CD4-positive, alpha-beta T cell (primary cell): ENCODE measurements around the gene RAB18. TPM values are rescaled to one million over a fixed set of nuclear protein-coding genes. Genes with fewer than 3 reads are reported as not detected.

Source experiments
- ATAC-seq: fragments of 200-7000 bp; cut with Tn5 transposase; one replicate; pipeline ENCODE4 v1.10.0; 2022; ENCODE audit warnings: mild to moderate bottlenecking; ENCODE audit not compliant: poor library complexity
- CTCF ChIA-PET: fragments of 350-600 bp; sonication (Branson Sonifier 250); formaldehyde crosslinking; loops from one replicate; lab custom pipeline; 2021; ENCODE audit warnings: antibody characterized with exemption, inconsistent platforms; lab: Charles Lee
- POLR2A ChIA-PET: fragments of 350-600 bp; sonication (Branson Sonifier 250); formaldehyde crosslinking; loops from one replicate; lab custom pipeline; 2021; ENCODE audit warnings: antibody characterized with exemption, inconsistent platforms; lab: Charles Lee
- DNase-seq, 14 experiments: peaks; one replicate each; pipeline ENCODE4 v3.0.0-alpha.2; 2013 to 2020; ENCODE audit warnings: mixed read lengths in 2 of 14
- H3K27ac ChIP-seq, 2 donors: one replicate each; pipeline versions ENCODE4 v1.5.1 to v1.7.0; 2013; ENCODE audit warnings: low read length in 2 of 2, low read depth in 1 of 2, mild to moderate bottlenecking in 1 of 2
- H3K27me3 ChIP-seq, 2 experiments: 1 replicate in 1 of 2; 2 replicates in 1 of 2; pipeline versions ENCODE4 v1.6.1 to v1.7.0; 2013; ENCODE audit warnings: low read length in 2 of 2, control low read depth in 1 of 2, mild to moderate bottlenecking in 1 of 2, moderate library complexity in 1 of 2; ENCODE audit not compliant: insufficient read depth in 2 of 2, control insufficient read depth in 1 of 2
- H3K36me3 ChIP-seq: one replicate; pipeline ENCODE4 v1.6.1; 2013; ENCODE audit warnings: low read length, control low read depth; ENCODE audit not compliant: insufficient read depth
- H3K4me1 ChIP-seq: one replicate; pipeline ENCODE4 v1.6.1; 2013; ENCODE audit warnings: low read length, control low read depth; ENCODE audit not compliant: insufficient read depth
- H3K4me3 ChIP-seq: one replicate; pipeline ENCODE4 v1.5.1; 2013; ENCODE audit warnings: mild to moderate bottlenecking, low read length, moderate library complexity
- H3K9me3 ChIP-seq, 2 experiments: 1 replicate in 1 of 2; 2 replicates in 1 of 2; pipeline versions ENCODE4 v1.6.1 to v1.7.0; 2013; ENCODE audit warnings: low read length in 2 of 2, mild to moderate bottlenecking in 2 of 2, control low read depth in 1 of 2, moderate library complexity in 1 of 2; ENCODE audit not compliant: control insufficient read depth in 1 of 2, insufficient read depth in 1 of 2
- H3K27ac Mint-ChIP-seq: one replicate; pipeline ENCODE4 v1.8.0; 2020; ENCODE audit warnings: mixed read lengths
- H3K27me3 Mint-ChIP-seq: one replicate; pipeline ENCODE4 v1.8.0; 2021; ENCODE audit warnings: mixed read lengths
- H3K36me3 Mint-ChIP-seq: one replicate; pipeline ENCODE4 v1.8.0; 2021; ENCODE audit warnings: low read depth, mixed read lengths
- H3K4me1 Mint-ChIP-seq: one replicate; pipeline ENCODE4 v1.8.0; 2021; ENCODE audit warnings: low read depth, mixed read lengths
- H3K4me3 Mint-ChIP-seq: one replicate; pipeline ENCODE4 v1.8.0; 2020; ENCODE audit warnings: mild to moderate bottlenecking, mixed read lengths
- H3K9me3 Mint-ChIP-seq: one replicate; pipeline ENCODE4 v1.8.0; 2020; ENCODE audit warnings: mixed read lengths
- CTCF ChIP-seq: fragments of 200-600 bp; IDR thresholded peaks from one replicate; pipeline ENCODE4 v1.8.0; 2022; ENCODE audit warnings: antibody characterized with exemption, mild to moderate bottlenecking
- intact Hi-C, 2 experiments: fragments of 100-400 bp; cut with DNase I in 1 of 2; cut with micrococcal nuclease in 1 of 2; formaldehyde crosslinking; loops; one replicate each; pipeline versions ENCODE4 v1.15.1 to v1.9.0; 2023 to 2025; cut with DNase I, micrococcal nuclease
- polyA plus RNA-seq, 2 donors: library from polyadenylated mRNA; unstranded; fragments of 120-200 nt; gene quantifications; one replicate each; pipeline ENCODE4 v1.2.1, GENCODE V29; 2013
- total RNA-seq, 174 experiments: library from RNA in 2 of 174; stranded (reverse) in 2 of 174; gene quantifications; one replicate each; pipeline ENCODE4 v1.2.3 and lab custom pipeline; 2021 to 2026

Gene RAB18
- total RNA-seq (100 to 1,000 TPM; 120 to 130 TPM), total RNA-seq (lab: John Stamatoyannopoulos, UW) (51.7 to 152 (median 92.5) reads per million in 172 experiments)
- polyA plus RNA-seq (2013, experiment 1 of 2), result 48.9 TPM
- polyA plus RNA-seq (2013, experiment 2 of 2), result 53.3 TPM

GRCh38 chr10:27504007-27504807 lies at the start of gene RAB18:
Gene RAB18, plus strand, starts transcription at chr10:27504304. Its CDS starts 66 bp downstream, at chr10:27504370.
- Histone ChIP-seq H3K9me3 (no peaks in the 10 kb centered on the region), H3K4me3 (peak within 1 kb of the TSS; percentile 74), H3K27me3 (no peaks in the 10 kb centered on the region), H3K27ac (peak within 1 kb of the TSS; percentile 68 to 76), H3K4me1 (peaks cover 31% of the 10 kb centered on the region), H3K36me3 (peaks cover 14% of the 10 kb centered on the region)
- Mint-ChIP-seq H3K36me3 (peaks cover 38% of the 10 kb centered on the region), H3K9me3 (no peaks in the 10 kb centered on the region), H3K27ac (peak within 1 kb of the TSS; percentile 97), H3K4me1 (peaks cover 60% of the 10 kb centered on the region), H3K27me3 (no peaks in the 10 kb centered on the region), H3K4me3 (peak within 1 kb of the TSS; percentile 99)
- intact Hi-C loops, result loop anchor here (2.0 to 10.0 kb wide), 7 partner anchors 39 to 831 kb away; partner anchors contain the start of genes ACBD5 (in 1 of the 2), MASTL (in 1 of the 2), MKX (in 1 of the 2) and PDSS1 (in 1 of the 2)
- peak; percentile 95 to 100 (median 98) for DNase-seq
- TF ChIP-seq CTCF, result no peak
- POLR2A ChIA-PET, result interaction anchor here (0.6 to 3.1 kb wide), 34 partner anchors 10 to 1028 kb away, joined by 3 to 48 read pairs (median 6); partner anchors contain the start of genes ACBD5, MASTL, MPP7 and WAC
- peak; percentile 95 for ATAC-seq
- CTCF ChIA-PET, result interaction anchor here (0.8 to 2.0 kb wide), 4 partner anchors 41 to 799 kb away, joined by 3 to 5 read pairs (median 4); partner anchors contain the start of gene MPP7

DNA sequence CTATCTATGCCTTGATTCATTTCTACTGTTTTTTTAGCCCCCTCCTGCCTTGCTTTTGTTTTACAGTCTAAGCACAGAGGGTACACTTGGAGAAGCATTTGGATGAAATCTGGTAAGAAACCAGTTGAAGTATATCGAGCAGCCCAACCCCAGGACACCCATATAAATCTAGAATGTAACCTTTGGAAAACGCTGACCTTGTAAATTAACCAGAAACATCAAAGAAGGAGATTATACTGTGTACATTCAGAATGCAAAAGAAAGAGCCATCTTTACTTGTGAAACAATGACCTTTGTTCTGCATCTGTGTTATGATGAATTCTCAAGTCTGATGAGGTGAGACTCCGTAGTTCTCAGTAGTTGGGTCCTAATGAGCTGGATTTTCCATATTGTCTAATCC lies 49.3 kb upstream of the RAB18 start:
- Mint-ChIP-seq H3K27ac (no peak overlapping the region), H3K4me3 (no peak overlapping the region), H3K4me1 (peaks cover 6% of the 10 kb centered on the region), H3K36me3 (no peaks in the 10 kb centered on the region), H3K27me3 (no peaks in the 10 kb centered on the region), H3K9me3 (no peaks in the 10 kb centered on the region)
- H3K4me1 ChIP-seq, result no peaks in the 10 kb centered on the region
- ChIA-PET POLR2A (no interaction called here), CTCF (no interaction called here)
- no peak overlapping the region for H3K27ac ChIP-seq
- H3K4me3 ChIP-seq, result no peak overlapping the region
- no peaks in the 10 kb centered on the region for H3K36me3 ChIP-seq
- intact Hi-C loops, result loop anchor here in 1 of 2 experiments (5.0 kb wide), 1 partner anchor 42 kb away; no protein-coding TSS in a partner anchor
- H3K9me3 ChIP-seq, result no peaks in the 10 kb centered on the region
- H3K27me3 ChIP-seq, result no peaks in the 10 kb centered on the region
- DNase-seq (no peak), ATAC-seq (no peak)
- no peak for TF ChIP-seq CTCF

GRCh38 chr10:27457261-27457945 lies 46.7 kb upstream of the RAB18 start:
- no peaks in the 10 kb centered on the region for H3K9me3 ChIP-seq
- no peaks in the 10 kb centered on the region for H3K36me3 ChIP-seq
- H3K27ac ChIP-seq, result no peak overlapping the region
- Mint-ChIP-seq H3K4me3 (no peak overlapping the region), H3K9me3 (no peaks in the 10 kb centered on the region), H3K27ac (no peak overlapping the region), H3K27me3 (no peaks in the 10 kb centered on the region), H3K36me3 (no peaks in the 10 kb centered on the region), H3K4me1 (peaks cover 6% of the 10 kb centered on the region)
- CTCF ChIA-PET, result no interaction called here
- DNase-seq (no peak), ATAC-seq (no peak)
- intact Hi-C loops, result no loop called here
- H3K4me3 ChIP-seq, result no peak overlapping the region
- no peak for TF ChIP-seq CTCF
- H3K4me1 ChIP-seq, result no peaks in the 10 kb centered on the region
- POLR2A ChIA-PET, result no interaction called here
- no peaks in the 10 kb centered on the region for H3K27me3 ChIP-seq
